ENCODE measurements around the gene ZNF595.
A peak's percentile ranks its signal among the peaks of the same experiment; 100 is the strongest.
"Not testable (repeated sequence)": the region's sequence is repeated elsewhere in the genome, so short reads cannot be mapped to it uniquely, and the experiment has no call there.

Gene ZNF595

GRCh38 chr4:43375-43774, 9.7 kb upstream of the ZNF595 start:
- H3K36me3 Mint-ChIP-seq (ENCODE audit: low read depth); H3K4me3 Mint-ChIP-seq; H3K4me1 Mint-ChIP-seq (ENCODE audit: low read depth); H3K9me3 Mint-ChIP-seq; H3K27me3 Mint-ChIP-seq; DNase-seq; H3K27ac Mint-ChIP-seq: not testable (repeated sequence)

DNA sequence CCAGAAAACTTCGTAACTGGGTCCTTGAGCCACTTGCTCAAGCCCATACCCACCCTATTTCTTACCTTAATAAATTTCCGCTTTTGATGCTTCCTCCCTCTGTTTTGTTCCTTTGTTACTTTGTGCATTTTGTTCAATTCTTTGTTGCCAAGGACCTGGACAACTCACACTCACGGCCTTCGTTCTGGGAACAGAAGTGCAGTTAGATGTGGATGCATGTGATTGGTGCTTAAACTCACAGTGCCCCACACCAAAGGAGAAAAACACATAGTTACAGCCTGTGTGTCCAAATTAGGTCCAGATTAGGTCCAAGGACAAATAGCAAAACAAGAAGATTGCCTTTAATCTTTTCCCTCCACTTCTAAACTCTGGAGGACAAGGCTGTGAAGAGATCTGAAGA, 1.9 kb upstream of the ZNF595 start:
- not testable (repeated sequence) for H3K9me3 Mint-ChIP-seq; H3K4me1 Mint-ChIP-seq (ENCODE audit: low read depth); H3K27ac Mint-ChIP-seq; H3K36me3 Mint-ChIP-seq (ENCODE audit: low read depth); DNase-seq; H3K27me3 Mint-ChIP-seq; H3K4me3 Mint-ChIP-seq

DNA sequence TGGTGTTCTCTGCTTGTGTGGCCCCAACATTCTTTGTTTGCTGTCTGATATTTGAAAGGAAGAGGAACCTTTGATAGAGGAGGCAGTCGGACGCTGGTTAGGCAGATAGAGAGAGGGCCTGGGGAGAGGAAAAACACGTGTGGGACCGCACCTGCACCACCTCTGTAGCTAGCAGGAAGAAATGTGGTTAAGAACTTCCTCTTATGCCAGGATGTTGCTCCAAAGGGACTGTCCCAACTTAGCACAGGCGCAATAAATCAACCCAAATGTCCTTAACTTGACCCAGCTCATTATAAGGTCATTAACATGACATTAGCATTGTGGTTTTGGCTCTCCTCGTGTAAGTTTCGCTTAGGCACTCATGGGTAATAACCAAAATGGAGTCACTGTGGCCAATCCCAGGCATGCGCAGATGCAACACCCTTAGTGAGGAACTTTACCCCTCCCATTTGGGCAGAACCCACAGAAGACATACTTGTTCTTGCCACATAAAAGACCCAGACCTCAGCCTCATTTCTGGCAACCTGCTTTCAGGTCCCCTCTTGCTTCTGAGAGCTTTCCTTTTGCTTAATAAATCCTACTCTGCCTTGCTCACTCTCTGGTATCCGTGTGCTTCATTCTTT, 1.4 kb upstream of the ZNF595 start:
- H3K36me3 Mint-ChIP-seq (ENCODE audit: low read depth): not testable (repeated sequence)
- DNase-seq: peak; percentile 37

DNA sequence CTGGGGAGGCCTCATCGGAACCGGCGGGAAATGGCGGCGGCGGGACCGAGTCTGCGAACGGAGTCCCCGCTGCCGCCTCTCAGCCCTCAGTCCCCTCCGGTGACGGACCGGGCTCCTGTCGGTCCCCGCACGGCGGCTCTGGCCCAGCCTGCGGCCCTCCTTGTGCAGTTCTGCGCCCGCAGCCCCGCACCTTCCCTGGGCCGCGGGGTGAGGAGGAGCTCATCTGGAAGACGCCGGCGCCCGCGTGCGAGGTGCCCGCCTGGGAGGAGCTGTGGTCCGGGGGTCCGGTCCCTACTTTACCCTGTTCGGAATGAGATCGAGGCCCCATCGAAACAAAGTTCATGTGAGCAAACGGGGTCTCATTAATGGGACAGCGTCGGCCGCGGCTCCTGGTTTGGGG, 400 bp downstream of the ZNF595 start:
- H3K27ac Mint-ChIP-seq; H3K36me3 Mint-ChIP-seq (ENCODE audit: low read depth); H3K27me3 Mint-ChIP-seq; DNase-seq; H3K4me3 Mint-ChIP-seq; H3K4me1 Mint-ChIP-seq (ENCODE audit: low read depth); H3K9me3 Mint-ChIP-seq: not testable (repeated sequence)

More for the DNA sequence above, 1.4 kb upstream of the ZNF595 start:
- H3K27ac Mint-ChIP-seq; H3K27me3 Mint-ChIP-seq; H3K4me3 Mint-ChIP-seq; H3K4me1 Mint-ChIP-seq (ENCODE audit: low read depth); H3K9me3 Mint-ChIP-seq: not testable (repeated sequence)

DNA sequence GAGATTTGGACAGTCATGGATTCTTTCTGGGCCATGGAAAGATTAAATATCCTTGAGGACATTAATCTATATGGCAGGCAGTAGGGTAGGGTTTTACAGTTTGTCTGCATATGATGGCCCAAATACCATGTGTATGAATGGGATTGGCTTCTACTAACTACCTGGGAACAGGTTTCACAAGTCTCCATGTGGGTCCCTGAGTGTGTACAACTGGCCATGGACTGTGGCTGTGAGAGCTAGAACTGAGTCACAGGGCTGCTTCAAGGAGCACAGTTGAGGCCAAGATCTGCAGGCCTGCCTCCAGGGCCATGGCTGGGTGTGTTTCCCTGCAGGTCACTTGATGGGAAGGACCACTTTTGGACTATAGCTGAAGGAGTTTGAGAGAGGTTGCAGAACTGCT, 11.6 kb downstream of the ZNF595 start:
- H3K4me3 Mint-ChIP-seq; H3K27ac Mint-ChIP-seq; DNase-seq; H3K4me1 Mint-ChIP-seq (ENCODE audit: low read depth); H3K27me3 Mint-ChIP-seq: not testable (repeated sequence)
- Mint-ChIP-seq H3K36me3 (ENCODE audit: low read depth) (peaks cover 24% of the 10 kb centered on the region), H3K9me3 (peaks cover 13% of the 10 kb centered on the region)

DNA sequence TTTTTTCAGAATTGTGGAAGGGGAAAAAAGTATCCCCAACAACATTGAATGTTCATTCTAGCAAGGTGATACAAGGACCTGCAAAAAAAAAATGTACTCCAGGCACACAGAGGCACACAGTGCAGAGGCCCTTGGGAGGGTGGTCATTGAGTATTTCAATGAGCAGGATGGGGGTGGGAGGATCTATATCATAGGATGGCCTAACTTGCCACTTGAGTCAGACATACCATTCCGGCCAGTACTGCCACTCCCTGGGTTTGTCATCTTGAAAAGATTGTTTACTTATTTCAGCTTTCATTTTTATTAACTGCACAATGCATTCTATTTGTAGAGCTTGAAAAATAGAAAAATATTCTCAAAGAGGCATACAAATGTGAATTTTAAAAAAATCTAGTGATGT, 18.7 kb downstream of the ZNF595 start:
- Mint-ChIP-seq H3K9me3 (peaks cover 59% of the 10 kb centered on the region), H3K36me3 (ENCODE audit: low read depth) (peaks cover 77% of the 10 kb centered on the region), H3K4me1 (ENCODE audit: low read depth) (no peaks in the 10 kb centered on the region), H3K27ac (no peak overlapping the region), H3K4me3 (no peak overlapping the region), H3K27me3 (no peaks in the 10 kb centered on the region)
- no peak for DNase-seq

- H3K36me3 Mint-ChIP-seq (ENCODE audit: low read depth): peaks cover 79% of the 10 kb centered on the region
- H3K4me3 Mint-ChIP-seq: no peak overlapping the region
- H3K27me3 Mint-ChIP-seq: no peaks in the 10 kb centered on the region
- peaks cover 56% of the 10 kb centered on the region for H3K9me3 Mint-ChIP-seq
- H3K4me1 Mint-ChIP-seq (ENCODE audit: low read depth): no peaks in the 10 kb centered on the region
- H3K27ac Mint-ChIP-seq: no peak overlapping the region
- no peak for DNase-seq
These were observed 32.8 kb downstream of the ZNF595 start for GRCh38 chr4:85951-86350.

- not testable (repeated sequence) for H3K4me1 Mint-ChIP-seq (ENCODE audit: low read depth); H3K4me3 Mint-ChIP-seq; DNase-seq
These were observed 33.6 kb downstream of the ZNF595 start for GRCh38 chr4:86559-87324.

DNA sequence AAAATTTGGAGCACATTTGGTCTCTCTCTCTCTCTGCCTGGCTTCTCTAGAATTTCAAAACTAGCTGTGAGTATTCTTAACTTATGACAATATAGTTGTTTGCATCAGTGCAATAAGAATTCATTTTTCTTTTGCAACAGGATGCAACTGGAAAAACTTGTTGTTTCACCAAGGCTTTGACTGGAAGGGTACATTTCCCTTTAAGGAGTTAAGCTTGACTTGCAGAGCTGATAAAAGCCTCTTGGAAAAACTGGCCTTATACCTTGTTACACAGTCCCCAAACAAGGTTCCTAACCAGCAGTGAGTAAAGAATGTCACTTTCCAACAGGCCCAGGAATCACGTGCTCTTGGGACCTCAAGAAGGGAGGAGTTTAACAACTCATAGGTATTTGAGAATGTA, 45.3 kb downstream of the ZNF595 start:
- peaks cover 41% of the 10 kb centered on the region for H3K36me3 Mint-ChIP-seq (ENCODE audit: low read depth)
- H3K27ac Mint-ChIP-seq: no peak overlapping the region
- no peak overlapping the region for H3K4me3 Mint-ChIP-seq
- H3K4me1 Mint-ChIP-seq (ENCODE audit: low read depth): no peaks in the 10 kb centered on the region
- H3K27me3 Mint-ChIP-seq: no peaks in the 10 kb centered on the region
- H3K9me3 Mint-ChIP-seq: peaks cover 61% of the 10 kb centered on the region
- no peak for DNase-seq

More at GRCh38 chr4:86559-87324, 33.6 kb downstream of the ZNF595 start:
- Mint-ChIP-seq H3K36me3 (ENCODE audit: low read depth) (peaks cover 78% of the 10 kb centered on the region), H3K9me3 (peaks cover 56% of the 10 kb centered on the region)
- not testable (repeated sequence) for H3K27me3 Mint-ChIP-seq, H3K27ac Mint-ChIP-seq

DNA sequence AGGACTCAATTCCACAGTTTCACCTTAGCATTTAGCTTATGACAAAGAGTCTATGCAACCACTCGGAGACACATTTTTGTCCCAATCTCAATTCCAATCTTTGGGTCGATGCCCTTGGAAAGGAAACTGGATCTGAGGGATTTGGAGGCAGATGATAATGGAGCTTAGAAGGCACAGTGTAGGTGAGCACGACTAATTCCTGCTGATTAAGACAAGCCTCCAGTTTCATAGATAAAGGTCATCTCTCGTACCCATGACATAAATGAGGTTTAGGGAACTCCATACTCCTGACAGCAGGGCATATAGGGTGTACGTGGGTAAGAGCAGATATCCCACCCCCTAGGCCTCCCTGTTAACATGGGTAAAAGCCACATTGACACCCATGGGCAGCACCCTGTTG, 46.7 kb downstream of the ZNF595 start:
- no peak for DNase-seq
- peaks cover 5% of the 10 kb centered on the region for H3K27me3 Mint-ChIP-seq
- H3K9me3 Mint-ChIP-seq: peaks cover 54% of the 10 kb centered on the region
- H3K27ac Mint-ChIP-seq: no peak overlapping the region
- H3K4me1 Mint-ChIP-seq (ENCODE audit: low read depth): no peaks in the 10 kb centered on the region
- H3K36me3 Mint-ChIP-seq (ENCODE audit: low read depth): peaks cover 30% of the 10 kb centered on the region
- H3K4me3 Mint-ChIP-seq: no peak overlapping the region

GRCh38 chr4:107083-107443, 53.9 kb downstream of the ZNF595 start:
- Mint-ChIP-seq H3K27me3 (peaks cover 68% of the 10 kb centered on the region), H3K27ac (no peak overlapping the region), H3K36me3 (ENCODE audit: low read depth) (peaks cover 41% of the 10 kb centered on the region), H3K4me1 (ENCODE audit: low read depth) (peaks cover 3% of the 10 kb centered on the region), H3K4me3 (no peak overlapping the region), H3K9me3 (peaks cover 70% of the 10 kb centered on the region)
- DNase-seq: no peak

GRCh38 chr4:107444-108429, 54.6 kb downstream of the ZNF595 start:
- no peak overlapping the region for H3K4me3 Mint-ChIP-seq
- peaks cover 64% of the 10 kb centered on the region for H3K9me3 Mint-ChIP-seq
- H3K27me3 Mint-ChIP-seq: peaks cover 69% of the 10 kb centered on the region
- H3K4me1 Mint-ChIP-seq (ENCODE audit: low read depth): peaks cover 3% of the 10 kb centered on the region
- H3K36me3 Mint-ChIP-seq (ENCODE audit: low read depth): peaks cover 38% of the 10 kb centered on the region
- H3K27ac Mint-ChIP-seq: no peak overlapping the region
- DNase-seq: no peak

GRCh38 chr4:112771-113170, 59.6 kb downstream of the ZNF595 start:
- DNase-seq: no peak
- Mint-ChIP-seq H3K9me3 (peaks cover 62% of the 10 kb centered on the region), H3K4me1 (ENCODE audit: low read depth) (peaks cover 8% of the 10 kb centered on the region), H3K27me3 (peaks cover 48% of the 10 kb centered on the region), H3K4me3 (no peak overlapping the region), H3K27ac (no peak overlapping the region), H3K36me3 (ENCODE audit: low read depth) (peaks cover 27% of the 10 kb centered on the region)

- DNase-seq: no peak
- H3K4me1 Mint-ChIP-seq (ENCODE audit: low read depth): peaks cover 5% of the 10 kb centered on the region
- no peak overlapping the region for H3K4me3 Mint-ChIP-seq
- peaks cover 18% of the 10 kb centered on the region for H3K36me3 Mint-ChIP-seq (ENCODE audit: low read depth)
- H3K27me3 Mint-ChIP-seq: peaks cover 38% of the 10 kb centered on the region
- no peak overlapping the region for H3K27ac Mint-ChIP-seq
- H3K9me3 Mint-ChIP-seq: peaks cover 54% of the 10 kb centered on the region
These were observed 60.6 kb downstream of the ZNF595 start for GRCh38 chr4:113732-114131.

DNA sequence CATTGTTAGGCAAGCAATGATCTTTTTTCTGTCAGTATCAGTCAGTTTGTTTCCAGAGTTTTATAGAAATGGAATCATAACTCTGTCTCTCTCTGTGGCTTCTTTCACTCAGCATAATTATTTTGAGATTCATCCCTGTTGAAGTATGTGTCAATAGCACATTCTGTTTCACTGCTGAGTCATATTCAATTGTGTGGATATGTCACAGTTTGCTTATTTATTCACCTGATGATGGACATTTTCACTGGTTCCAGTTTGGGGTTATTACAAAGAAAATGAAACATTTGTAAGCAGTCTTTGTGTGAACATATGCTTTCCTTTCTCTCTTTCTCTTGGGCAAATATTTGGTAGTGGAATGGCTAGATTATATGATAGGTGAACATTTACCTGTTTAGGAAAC, 61.0 kb downstream of the ZNF595 start:
- H3K27me3 Mint-ChIP-seq: peaks cover 34% of the 10 kb centered on the region
- peaks cover 52% of the 10 kb centered on the region for H3K9me3 Mint-ChIP-seq
- H3K4me3 Mint-ChIP-seq: no peak overlapping the region
- no peak for DNase-seq
- no peak overlapping the region for H3K27ac Mint-ChIP-seq
- H3K4me1 Mint-ChIP-seq (ENCODE audit: low read depth): peaks cover 5% of the 10 kb centered on the region
- peaks cover 16% of the 10 kb centered on the region for H3K36me3 Mint-ChIP-seq (ENCODE audit: low read depth)

Data from activated T-cell treated with anti-CD3 and anti-CD28 coated beads, Interleukin-2, amount 50 U/mL, for 24 hours (primary cell).